Measurements from ENCODE around the gene CMTM3. TPM values are rescaled to one million over a fixed set of nuclear protein-coding genes. Genes with fewer than 3 reads are reported as not detected.
"Not testable (repeated sequence)": the region's sequence is repeated elsewhere in the genome, so short reads cannot be mapped to it uniquely, and the experiment has no call there.

The CMTM3 gene
- total RNA-seq, 2 donors from 2014 or later, result 40.0 to 74.0 TPM

DNA sequence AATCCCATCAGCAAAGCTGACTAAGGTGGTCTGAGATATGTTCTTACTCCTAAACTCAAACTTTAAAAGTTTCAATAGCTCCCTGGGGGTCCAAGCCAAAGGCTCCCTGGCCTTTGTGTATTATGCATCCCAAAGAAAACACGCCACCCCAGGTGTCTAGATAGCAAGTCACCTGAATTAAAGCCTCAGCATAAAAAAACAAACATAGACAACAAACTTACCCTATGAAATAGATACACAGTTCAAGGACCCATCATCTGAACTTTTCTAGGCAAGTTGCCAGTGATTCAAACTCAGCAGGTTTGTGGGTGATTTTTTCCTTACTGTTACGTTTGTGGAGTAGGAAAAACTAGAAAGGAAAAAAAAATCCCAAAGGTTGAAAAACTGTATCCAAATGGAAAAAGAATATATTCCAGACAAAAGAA is 12.5 kb downstream of the CMTM3 start:
- Mint-ChIP-seq H3K27ac (no peak overlapping the region), H3K9me3 (no peaks in the 10 kb centered on the region), H3K36me3 (peaks cover 0 to 5% of the 10 kb centered on the region in 2 donors)
- no peak for DNase-seq (ENCODE audit: low spot score in 2 of 2)
- no peak for ATAC-seq

DNA sequence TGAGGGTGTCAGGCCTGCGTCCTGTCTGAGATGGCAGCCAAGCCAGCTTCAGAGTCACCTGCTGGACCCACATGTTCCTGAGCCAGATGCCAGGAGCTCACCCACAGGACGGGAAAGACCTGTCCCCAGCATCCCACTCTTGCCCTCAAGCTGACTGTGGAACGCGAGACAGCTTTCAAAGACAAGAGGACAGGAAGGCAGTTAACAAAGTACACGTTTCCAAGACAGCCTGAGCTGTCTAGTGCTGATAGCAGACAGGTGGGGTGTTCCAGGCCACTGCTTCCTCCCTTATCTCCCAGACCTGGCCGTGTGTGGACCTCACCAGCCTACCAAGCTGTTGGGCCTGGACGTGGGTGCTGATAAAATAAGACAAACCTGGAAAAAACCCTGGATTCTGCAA is 13.2 kb downstream of the CMTM3 start:
- ATAC-seq (no peak), DNase-seq (ENCODE audit: low spot score in 2 of 2) (no peak)
- Mint-ChIP-seq H3K9me3 (no peaks in the 10 kb centered on the region), H3K36me3 (peaks cover 0 to 4% of the 10 kb centered on the region in 2 donors), H3K27ac (peak overlapping the region in 1 of 2 donors; percentile 50)

DNA sequence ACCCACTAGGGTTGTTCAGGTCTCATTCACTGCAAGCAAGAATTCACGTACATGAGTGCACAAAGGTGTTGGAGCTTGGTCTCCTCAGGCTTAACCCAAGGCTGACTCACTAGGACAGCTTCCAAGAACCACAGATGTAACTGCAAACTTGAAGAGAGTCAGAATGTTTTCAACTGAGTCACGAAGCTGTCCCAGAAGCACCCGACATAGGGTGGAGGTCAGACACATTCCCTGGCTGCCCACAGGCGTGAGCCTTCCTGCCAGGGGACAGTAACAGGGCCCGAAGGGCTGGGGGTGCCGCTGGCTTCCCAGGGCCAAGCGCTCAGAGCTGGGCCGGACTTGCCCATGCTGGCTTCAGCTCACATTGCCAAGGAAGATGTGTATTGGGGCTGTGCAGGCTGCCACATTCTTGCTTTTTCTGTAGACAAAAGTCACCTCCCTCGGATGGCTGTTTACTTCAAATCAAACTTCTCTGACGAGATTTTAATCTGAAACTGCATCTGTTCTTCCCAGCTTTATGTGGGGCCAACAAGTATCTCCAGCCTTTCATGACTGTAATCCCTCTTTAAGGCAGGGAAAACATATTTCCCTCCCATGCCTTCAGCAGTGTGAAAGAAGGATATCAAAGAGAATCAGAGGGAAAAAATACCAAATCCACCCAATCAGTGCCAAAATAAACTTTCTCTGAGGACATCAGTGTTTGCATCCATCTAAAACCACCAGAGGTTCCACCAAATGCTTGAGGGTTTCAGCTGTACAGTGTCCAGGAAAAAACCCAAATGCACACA is 14.3 kb downstream of the CMTM3 start:
- peak; percentile 48 to 57 for ATAC-seq
- Mint-ChIP-seq H3K9me3 (no peaks in the 10 kb centered on the region), H3K36me3 (no peaks in the 10 kb centered on the region), H3K27ac (peak overlapping the region in 1 of 2 donors; percentile 50)
- no peak for DNase-seq (ENCODE audit: low spot score in 2 of 2)

DNA sequence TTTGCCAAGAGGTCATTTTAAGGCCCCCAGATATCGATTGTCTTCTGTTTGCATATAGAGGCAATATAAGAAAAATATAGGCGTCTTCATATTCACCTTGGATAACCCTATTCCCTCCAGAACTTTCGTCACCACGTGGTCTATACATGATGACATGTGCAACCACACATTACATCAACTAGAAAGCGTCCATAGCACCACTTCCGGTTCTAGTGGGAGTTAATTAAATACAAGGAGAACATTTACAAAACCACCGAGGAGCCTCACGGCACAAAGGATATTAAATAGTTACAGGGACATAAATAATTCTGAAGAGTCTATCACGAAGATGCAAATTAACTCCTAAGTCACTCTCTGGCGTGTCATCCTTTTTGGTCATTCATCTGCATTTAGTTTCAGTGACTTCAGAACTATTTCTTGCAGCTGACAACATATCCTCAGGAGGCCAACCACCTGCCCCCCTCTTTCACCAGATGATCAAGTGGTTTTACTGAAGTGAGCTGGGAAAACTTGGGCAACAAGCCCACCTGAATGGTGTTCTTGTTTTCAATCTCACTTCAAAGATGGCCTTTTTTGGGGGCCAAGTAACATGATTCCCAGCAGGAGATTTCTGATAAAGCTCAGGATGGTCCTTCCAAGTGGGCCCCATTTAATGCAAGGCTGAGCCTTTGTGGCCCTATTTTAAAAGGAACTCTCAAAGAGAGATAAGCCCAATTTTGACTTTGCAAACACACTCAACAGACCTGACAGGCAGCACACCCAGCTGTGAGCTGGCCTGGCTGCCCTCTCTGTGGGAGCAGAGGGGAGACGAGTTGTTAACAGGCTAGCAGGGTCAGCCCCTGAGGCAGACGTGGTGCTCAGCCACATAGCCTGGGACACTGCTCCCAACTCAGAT is 15.3 kb downstream of the CMTM3 start:
- no peaks in the 10 kb centered on the region for H3K9me3 Mint-ChIP-seq
- ATAC-seq (no peak), DNase-seq (ENCODE audit: low spot score in 2 of 2) (no peak)
- H3K27ac Mint-ChIP-seq, result no peak overlapping the region
- no peaks in the 10 kb centered on the region for H3K36me3 Mint-ChIP-seq

DNA sequence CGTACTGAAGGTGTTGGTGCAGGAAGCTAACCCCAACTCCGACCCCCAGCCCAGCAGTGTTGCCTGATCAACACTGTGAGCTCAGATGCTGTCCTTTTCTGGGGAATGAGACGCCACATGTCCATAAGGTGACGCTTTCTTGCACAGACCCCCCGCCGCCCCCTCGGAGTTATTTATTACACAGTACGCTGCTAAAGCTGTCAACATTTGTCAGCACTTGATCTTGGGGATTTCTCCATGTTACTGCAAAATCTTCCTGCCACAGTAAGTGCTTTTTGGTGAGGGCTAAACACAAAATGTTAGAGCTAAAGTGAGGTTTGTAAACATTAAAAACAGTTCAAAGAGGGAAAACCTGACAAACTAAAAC is 15.9 kb downstream of the CMTM3 start:
- H3K36me3 Mint-ChIP-seq, result no peaks in the 10 kb centered on the region
- ATAC-seq, result no peak

DNA sequence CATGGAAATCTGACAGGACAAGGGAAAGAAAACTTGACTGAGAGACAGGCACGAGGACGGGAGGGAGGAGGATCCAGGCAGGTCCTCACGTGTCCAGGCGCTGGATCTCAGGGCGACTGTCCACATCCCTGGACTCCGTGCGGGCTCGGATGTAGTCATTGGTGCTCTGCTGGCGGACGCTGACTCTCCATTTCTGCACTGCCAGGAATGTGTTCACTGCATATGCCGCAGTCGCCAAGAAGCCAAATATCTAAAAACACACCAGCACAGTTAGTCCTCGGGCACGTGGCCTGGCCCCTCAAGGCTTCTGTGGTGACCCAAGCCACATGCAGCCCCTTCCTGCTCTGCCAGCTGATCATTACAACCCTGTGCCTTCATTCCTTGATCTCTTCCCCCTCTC is 17.5 kb downstream of the CMTM3 start:
- no peak for ATAC-seq
- no peak for DNase-seq (ENCODE audit: low spot score in 2 of 2)
- H3K9me3 Mint-ChIP-seq, result no peaks in the 10 kb centered on the region
- no peaks in the 10 kb centered on the region for H3K36me3 Mint-ChIP-seq
- H3K27ac Mint-ChIP-seq, result no peak overlapping the region

More for the DNA sequence above, 15.9 kb downstream of the CMTM3 start:
- no peak overlapping the region for H3K27ac Mint-ChIP-seq
- H3K9me3 Mint-ChIP-seq, result no peaks in the 10 kb centered on the region
- DNase-seq (ENCODE audit: low spot score in 2 of 2), result no peak

DNA sequence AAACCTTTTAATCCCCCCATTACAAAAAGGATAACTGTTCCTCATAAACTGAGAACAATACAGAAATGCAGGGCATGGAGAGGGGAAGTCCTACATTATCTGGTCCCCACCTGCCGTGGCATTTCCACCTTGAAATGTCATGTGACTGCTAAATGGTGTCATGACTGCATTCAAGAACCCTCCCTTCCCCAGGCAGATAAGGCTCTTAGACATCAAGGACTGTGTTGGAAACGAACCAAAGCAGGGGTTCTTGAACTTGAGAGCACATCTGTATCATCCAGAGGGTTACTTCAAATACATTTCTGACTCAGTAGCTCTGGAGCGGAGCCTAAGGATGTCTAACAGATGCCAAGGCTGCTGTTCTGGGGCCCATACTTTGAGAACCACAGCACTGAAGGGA is 18.4 kb downstream of the CMTM3 start:
- ATAC-seq (no peak), DNase-seq (ENCODE audit: low spot score in 2 of 2) (no peak)
- H3K9me3 Mint-ChIP-seq, result no peaks in the 10 kb centered on the region
- peak overlapping the region; percentile 65 to 70 for H3K27ac Mint-ChIP-seq
- H3K36me3 Mint-ChIP-seq, result no peaks in the 10 kb centered on the region

DNA sequence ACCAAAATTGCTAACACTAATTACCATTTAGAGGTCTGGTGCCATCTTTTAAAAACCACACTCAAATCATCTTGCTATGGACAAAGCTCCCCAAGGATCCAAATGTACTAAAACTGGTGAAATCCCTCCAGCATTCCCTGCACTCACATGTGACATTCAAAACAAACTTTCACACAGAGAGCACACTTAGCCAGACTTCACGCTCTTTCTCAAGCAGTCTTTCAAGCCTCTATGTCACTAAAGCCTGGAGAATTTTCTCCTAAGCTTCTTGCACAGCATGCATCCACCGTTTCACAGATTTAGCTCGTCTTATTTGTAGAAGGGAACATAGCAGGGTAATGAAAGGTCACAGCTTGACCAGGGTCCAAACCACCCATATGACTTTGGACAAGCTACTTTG is 19.3 kb downstream of the CMTM3 start:
- ATAC-seq, result no peak
- no peaks in the 10 kb centered on the region for H3K36me3 Mint-ChIP-seq
- H3K27ac Mint-ChIP-seq, result peak overlapping the region in 1 of 2 donors; percentile 65
- H3K9me3 Mint-ChIP-seq, result no peaks in the 10 kb centered on the region
- DNase-seq (ENCODE audit: low spot score in 2 of 2), result no peak

DNA sequence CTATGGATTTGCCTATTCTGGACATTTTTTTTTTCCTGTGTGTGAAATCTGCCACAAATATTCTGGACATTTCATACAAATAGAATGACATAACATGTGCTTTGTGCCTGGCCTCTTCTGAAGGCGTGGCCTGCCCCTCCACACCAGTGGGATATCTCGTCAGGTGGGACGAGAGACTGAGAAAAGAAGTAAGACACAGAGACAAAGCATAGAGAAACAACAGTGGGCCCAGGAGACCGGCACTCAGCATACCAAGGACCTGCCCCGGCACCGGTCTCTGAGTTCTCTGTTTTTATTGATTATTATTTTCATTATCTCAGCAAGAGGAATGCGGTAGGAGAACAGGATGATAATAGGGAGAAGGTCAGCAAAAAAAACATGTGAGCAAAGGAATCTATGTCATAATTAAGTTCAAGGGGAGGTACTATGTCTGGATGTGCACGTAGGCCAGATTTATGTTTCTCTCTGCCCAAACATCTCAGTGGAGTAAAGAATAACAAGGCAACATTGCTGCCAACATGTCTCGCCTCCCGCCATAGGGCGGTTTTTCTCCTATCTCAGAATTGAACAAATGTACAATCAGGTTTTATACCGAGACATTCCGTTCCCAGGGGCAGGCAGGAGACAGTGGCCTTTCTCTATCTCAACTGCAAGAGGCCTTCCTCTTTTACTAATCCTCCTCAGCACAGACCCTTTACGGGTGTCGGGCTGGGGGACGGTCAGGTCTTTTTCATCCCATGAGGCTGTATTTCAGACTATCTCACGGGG is 23.3 kb downstream of the CMTM3 start:
- H3K36me3 Mint-ChIP-seq; ATAC-seq; DNase-seq (ENCODE audit: low spot score in 2 of 2); H3K9me3 Mint-ChIP-seq: not testable (repeated sequence)
- H3K27ac Mint-ChIP-seq, result peak overlapping the region in 1 of 2 donors; percentile 27

DNA sequence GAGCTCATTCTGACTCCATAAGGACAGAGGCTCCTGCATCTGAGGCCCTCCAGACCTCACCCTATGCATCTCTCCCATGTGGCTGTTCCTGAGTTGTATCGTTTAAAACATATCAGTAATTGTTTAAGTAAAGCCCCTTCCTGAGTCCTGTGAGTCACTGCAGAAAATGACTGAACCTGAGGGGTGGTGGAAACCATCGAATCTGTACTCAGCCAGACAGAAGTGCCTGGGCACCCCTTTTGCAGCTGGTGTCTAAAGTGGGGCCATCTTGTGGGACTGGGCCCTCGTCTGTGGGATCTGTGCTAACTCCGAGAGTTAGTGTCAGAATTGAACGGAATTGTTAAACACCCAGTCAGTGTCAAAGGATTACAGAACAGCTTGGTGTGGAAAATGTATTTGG is 25.4 kb downstream of the CMTM3 start:
- Mint-ChIP-seq H3K27ac (no peak overlapping the region), H3K36me3 (no peaks in the 10 kb centered on the region), H3K9me3 (no peaks in the 10 kb centered on the region)
- DNase-seq (ENCODE audit: low spot score in 2 of 2) (no peak), ATAC-seq (no peak)

DNA sequence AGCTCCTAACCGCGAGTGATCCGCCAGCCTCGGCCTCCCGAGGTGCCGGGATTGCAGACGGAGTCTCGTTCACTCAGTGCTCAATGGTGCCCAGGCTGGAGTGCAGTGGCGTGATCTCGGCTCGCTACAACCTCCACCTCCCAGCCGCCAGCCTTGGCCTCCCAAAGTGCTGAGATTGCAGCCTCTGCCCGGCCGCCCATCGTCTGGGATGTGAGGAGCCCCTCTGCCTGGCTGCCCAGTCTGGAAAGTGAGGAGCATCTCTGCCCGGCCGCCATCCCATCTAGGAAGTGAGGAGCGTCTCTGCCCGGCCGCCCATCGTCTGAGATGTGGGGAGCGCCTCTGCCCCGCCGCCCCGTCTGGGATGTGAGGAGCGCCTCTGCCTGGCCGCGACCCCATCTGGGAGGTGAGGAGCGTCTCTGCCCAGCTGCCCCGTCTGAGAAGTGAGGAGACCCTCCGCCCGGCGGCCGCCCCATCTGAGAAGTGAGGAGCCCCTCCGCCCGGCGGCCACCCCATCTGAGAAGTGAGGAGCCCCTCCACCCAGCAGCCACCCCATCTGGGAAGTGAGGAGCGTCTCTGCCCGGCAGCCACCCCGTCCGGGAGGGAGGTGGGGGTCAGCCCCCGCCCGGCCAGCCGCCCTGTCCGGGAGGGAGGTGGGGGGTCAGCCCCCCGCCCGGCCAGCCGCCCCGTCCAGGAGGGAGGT is 26.2 kb downstream of the CMTM3 start:
- not testable (repeated sequence) for DNase-seq (ENCODE audit: low spot score in 2 of 2); H3K36me3 Mint-ChIP-seq; H3K27ac Mint-ChIP-seq; ATAC-seq; H3K9me3 Mint-ChIP-seq

DNA sequence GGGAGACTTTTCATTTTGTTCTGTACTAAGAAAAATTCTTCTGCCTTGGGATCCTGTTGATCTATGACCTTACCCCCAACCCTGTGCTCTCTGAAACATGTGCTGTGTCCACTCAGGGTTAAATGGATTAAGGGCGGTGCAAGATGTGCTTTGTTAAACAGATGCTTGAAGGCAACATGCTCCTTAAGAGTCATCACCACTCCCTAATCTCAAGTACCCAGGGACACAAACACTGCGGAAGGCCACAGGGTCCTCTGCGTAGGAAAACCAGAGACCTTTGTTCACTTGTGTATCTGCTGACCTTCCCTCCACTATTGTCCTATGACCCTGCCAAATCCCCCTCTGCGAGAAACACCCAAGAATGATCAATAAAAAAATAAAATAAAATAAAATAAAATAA is 27.1 kb downstream of the CMTM3 start:
- not testable (repeated sequence) for ATAC-seq; H3K36me3 Mint-ChIP-seq; DNase-seq (ENCODE audit: low spot score in 2 of 2); H3K27ac Mint-ChIP-seq; H3K9me3 Mint-ChIP-seq

DNA sequence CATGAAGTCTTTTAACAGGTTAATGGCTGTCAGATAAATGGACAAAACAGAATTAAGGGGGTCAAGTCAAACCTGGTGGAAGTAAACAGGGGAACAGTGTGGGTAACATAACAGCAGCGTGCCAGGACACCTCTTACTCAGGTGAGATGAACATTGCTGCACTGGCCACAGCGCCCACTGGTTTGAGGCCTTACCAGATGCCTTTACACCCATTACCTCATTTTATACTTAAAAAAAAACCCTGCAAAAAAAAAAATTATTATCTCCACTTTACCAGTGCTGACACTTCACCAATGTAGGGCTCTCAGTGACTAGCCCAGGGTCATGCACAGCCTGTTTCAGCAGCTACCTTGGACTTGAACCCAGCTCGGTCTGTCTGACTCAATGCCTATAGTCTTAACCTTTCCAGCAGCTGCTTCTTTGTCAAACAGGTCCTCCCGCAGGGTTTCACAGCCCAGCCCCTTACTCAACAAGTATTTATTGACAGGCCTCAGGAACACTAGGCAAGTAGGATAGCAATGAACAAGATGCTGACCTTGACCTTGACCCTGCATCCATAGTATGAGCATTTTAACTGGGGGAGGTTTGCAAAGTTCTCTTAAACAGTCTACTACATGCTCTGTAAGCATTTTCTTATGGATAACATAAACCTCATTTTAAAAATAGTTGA is 30.2 kb downstream of the CMTM3 start:
- peak overlapping the region in 1 of 2 donors; percentile 33 for H3K27ac Mint-ChIP-seq

DNA sequence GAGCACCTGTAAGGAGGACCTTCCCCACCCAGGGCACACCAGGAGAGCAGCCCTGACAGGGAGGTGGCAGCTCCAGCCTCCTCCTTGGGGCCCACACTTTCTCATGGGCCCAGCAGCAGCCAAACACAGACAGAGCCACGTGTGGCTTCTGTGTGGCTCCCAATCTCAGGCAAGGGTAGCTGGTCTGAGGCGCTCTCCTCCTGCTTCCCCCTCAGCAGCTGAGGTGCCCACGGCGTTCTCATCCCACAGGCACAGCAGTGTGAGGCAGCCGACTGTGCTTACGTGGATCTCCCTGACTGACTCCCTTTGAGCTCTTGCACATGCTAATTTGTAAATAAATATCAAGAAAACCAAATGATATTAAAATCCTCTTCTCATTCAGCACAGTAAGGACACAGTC is 30.9 kb downstream of the CMTM3 start:
- H3K27ac Mint-ChIP-seq, result peak overlapping the region in 1 of 2 donors; percentile 33
- DNase-seq (ENCODE audit: low spot score in 2 of 2) (peak in 1 of 2 donors; percentile 39), ATAC-seq (no peak)
- no peaks in the 10 kb centered on the region for H3K36me3 Mint-ChIP-seq
- H3K9me3 Mint-ChIP-seq, result no peaks in the 10 kb centered on the region

More for the DNA sequence above, 30.2 kb downstream of the CMTM3 start:
- DNase-seq (ENCODE audit: low spot score in 2 of 2) (peak in 1 of 2 donors; percentile 30), ATAC-seq (no peak)
- Mint-ChIP-seq H3K9me3 (no peaks in the 10 kb centered on the region), H3K36me3 (no peaks in the 10 kb centered on the region)

DNA sequence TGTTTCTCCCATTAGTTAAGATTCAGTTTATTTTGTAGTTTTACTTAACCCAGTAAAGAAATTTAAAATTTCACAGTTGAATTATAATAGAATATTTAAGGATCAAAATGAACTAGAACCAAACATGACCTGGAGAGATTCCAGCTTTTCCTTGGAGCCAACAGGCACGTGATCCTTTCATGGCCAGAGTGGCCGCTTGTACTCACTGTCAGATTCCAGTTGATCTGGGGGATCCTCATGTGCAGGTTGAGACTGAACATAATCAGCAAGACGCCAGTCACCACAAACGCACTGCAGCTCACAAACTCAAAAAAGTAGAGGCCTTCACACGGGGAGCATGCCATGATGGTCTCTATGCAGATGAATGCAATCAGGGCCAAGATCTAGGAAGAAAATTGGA is 31.7 kb downstream of the CMTM3 start:
- Mint-ChIP-seq H3K27ac (no peak overlapping the region), H3K9me3 (no peaks in the 10 kb centered on the region), H3K36me3 (no peaks in the 10 kb centered on the region)
- ATAC-seq (no peak), DNase-seq (ENCODE audit: low spot score in 2 of 2) (no peak)

DNA sequence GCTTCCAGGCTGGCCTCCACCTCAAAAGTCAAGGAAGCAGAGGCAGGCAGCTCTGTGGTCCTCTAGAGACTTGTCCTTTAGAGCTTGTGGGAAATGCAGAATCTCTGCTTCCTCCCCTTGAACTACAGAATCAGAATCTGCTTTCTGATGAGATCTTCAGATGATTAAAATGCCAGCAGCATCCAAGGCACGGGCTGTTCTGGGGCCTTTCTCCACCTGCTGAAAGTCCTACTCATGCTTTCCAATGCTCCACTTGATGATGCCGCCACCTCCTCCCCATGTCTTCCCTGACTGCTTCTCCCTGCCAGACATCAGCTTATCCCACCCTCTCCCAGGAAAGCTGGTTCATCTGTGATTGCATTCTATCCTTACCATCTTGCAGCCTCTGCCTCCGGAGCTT is 33.3 kb downstream of the CMTM3 start:
- no peaks in the 10 kb centered on the region for H3K9me3 Mint-ChIP-seq
- ATAC-seq, result no peak
- no peak for DNase-seq (ENCODE audit: low spot score in 2 of 2)
- no peaks in the 10 kb centered on the region for H3K36me3 Mint-ChIP-seq
- no peak overlapping the region for H3K27ac Mint-ChIP-seq

Data from activated naive CD4-positive, alpha-beta T cell treated with anti-CD3 and anti-CD28 coated beads, Interleukin-2, amount 50 U/mL, for 72 hours (primary cell).